Measurements from ENCODE around the gene C19orf53. TPM values are rescaled to one million over a fixed set of nuclear protein-coding genes. Genes with fewer than 3 reads are reported as not detected.
A peak's percentile ranks its signal among the peaks of the same experiment; 100 is the strongest.

Gene C19orf53
- total RNA-seq, 4 donors from 2014 or later = 187 to 290 (median 235) TPM

- H3K9me3 ChIP-seq = no peaks in the 10 kb centered on the region
- peak overlapping the region in 3 of 4 donors; percentile 59 to 80 (median 63) for H3K27ac ChIP-seq
- DNase-seq (ENCODE audit: low spot score in 2 of 2) = peak; percentile 61 to 75
- H3K4me1 ChIP-seq = peaks cover 0 to 39% (median 2%) of the 10 kb centered on the region in 4 donors
- no peak overlapping the region for H3K4me3 ChIP-seq
- TF ChIP-seq EP300 (IDR thresholded peaks at IDR 0.05) = peak in 1 of 2 donors; percentile 84
- TF ChIP-seq POLR2A (IDR thresholded peaks at IDR 0.05) = no peak
- no peak for TF ChIP-seq CTCF (IDR thresholded peaks at IDR 0.05)
- no peaks in the 10 kb centered on the region for H3K27me3 ChIP-seq
- 4 to 5% methylated on average over 5 of the region's 5 CpGs for WGBS, 2 donors
- H3K36me3 ChIP-seq = peaks cover 0 to 34% (median 0%) of the 10 kb centered on the region in 3 donors
Observed at GRCh38 chr19:13781547-13781946, 7.3 kb downstream of the C19orf53 start.

DNA sequence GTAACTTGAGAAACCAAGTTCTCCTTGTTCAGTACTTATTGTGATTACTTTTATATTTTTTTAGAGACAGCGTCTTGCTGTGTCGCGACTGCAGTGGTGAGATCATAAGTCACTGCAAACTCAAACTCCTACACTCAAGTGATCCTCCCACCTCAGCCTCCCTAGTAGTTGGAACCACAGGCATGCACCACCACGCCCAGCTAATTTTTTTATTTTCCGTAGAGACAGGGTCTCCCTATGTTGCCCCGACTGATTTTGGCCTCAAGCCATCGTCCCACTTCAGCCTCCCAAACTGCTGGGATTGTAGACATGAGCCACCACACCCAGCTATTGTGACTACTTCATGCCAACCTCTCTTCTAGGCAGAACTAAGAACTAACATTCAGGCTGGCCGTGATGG is 8.3 kb downstream of the C19orf53 start:
- DNase-seq (ENCODE audit: low spot score in 2 of 2) = no peak
- Histone ChIP-seq H3K36me3 (peaks cover 0 to 24% (median 0%) of the 10 kb centered on the region in 3 donors), H3K4me1 (peaks cover 0 to 43% (median 8%) of the 10 kb centered on the region in 4 donors), H3K27ac (peak overlapping the region in 1 of 4 donors; percentile 63), H3K9me3 (no peaks in the 10 kb centered on the region), H3K27me3 (no peaks in the 10 kb centered on the region), H3K4me3 (no peak overlapping the region)
- no peak for TF ChIP-seq EP300 (IDR thresholded peaks at IDR 0.05)
- TF ChIP-seq CTCF (IDR thresholded peaks at IDR 0.05) = no peak
- no peak for TF ChIP-seq POLR2A (IDR thresholded peaks at IDR 0.05)
- 69 to 73% methylated on average over 8 of the region's 8 CpGs for WGBS, 2 donors

DNA sequence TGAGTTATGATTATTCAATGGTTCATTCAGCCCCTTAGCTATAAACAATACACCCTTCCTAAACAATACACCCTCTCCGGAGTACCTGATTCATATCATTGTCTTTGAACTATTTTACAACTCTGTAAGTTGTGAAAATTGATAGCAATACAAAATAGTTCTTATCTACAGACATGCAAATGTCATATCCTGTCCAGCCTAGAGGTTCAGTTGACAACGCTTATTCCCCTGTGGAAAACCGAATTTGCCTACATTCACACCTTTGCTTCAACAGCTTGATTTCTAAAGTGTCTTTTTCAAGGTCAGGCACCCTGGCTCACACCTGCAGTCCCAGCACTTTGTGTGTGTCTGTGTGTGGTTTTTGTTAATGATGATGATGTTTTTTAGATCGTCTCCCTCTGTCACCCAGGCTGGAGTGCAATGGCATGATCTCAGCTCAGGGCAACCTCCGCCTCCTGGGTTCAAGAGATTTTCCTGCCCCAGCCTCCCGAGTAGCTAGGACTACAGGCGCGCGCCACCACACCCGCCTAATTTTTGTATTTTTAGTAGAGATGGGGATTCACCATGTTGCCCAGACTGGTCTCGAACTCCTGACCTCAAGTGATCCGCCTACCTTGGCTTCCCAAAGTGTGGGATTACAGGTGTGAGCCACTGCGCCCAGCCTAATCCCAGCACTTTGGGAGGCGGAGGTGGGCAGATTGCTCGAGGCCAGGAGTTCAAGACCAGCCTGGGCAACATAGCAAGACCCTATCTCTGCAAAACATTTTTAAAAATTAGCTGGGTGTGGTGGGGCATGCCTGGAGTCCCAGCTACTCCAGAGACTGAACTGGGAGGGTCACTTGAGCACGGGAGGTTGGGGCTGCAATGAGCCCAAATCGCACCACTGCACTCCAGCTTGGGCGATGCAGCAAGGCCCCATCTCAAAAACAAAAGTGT is 9.6 kb downstream of the C19orf53 start:
- H3K9me3 ChIP-seq = no peaks in the 10 kb centered on the region
- H3K4me1 ChIP-seq = peaks cover 0 to 56% (median 10%) of the 10 kb centered on the region in 4 donors
- H3K27ac ChIP-seq = no peak overlapping the region
- H3K27me3 ChIP-seq = no peaks in the 10 kb centered on the region
- DNase-seq (ENCODE audit: low spot score in 2 of 2) = no peak
- no peak overlapping the region for H3K4me3 ChIP-seq
- TF ChIP-seq EP300 (IDR thresholded peaks at IDR 0.05) (no peak), POLR2A (IDR thresholded peaks at IDR 0.05) (no peak), CTCF (IDR thresholded peaks at IDR 0.05) (no peak)
- 83 to 86% methylated on average over 18 of the region's 18 CpGs for WGBS, 2 donors
- H3K36me3 ChIP-seq = peaks cover 0 to 11% (median 0%) of the 10 kb centered on the region in 3 donors

GRCh38 chr19:13784731-13785452 is 10.6 kb downstream of the C19orf53 start:
- WGBS, 2 donors = 18 to 23% methylated on average over 15 to 17 of the region's 17 CpGs
- Histone ChIP-seq H3K36me3 (peaks cover 0 to 1% (median 0%) of the 10 kb centered on the region in 3 donors), H3K4me3 (no peak overlapping the region), H3K27ac (peak overlapping the region in 2 of 4 donors; percentile 10 to 36), H3K27me3 (no peaks in the 10 kb centered on the region), H3K9me3 (no peaks in the 10 kb centered on the region), H3K4me1 (peaks cover 0 to 60% (median 10%) of the 10 kb centered on the region in 4 donors)
- TF ChIP-seq POLR2A (IDR thresholded peaks at IDR 0.05) (no peak), CTCF (IDR thresholded peaks at IDR 0.05) (peak; percentile 57 to 77 (median 66))
- peak; percentile 50 to 60 for DNase-seq (ENCODE audit: low spot score in 2 of 2)
